Liver (tissue), 3 donors: ENCODE measurements around the gene PCDHGB2.

Experiments used
- EGR1 ChIP-seq, 2 donors: IDR thresholded peaks; 2 replicates each; pipeline ENCODE4 v1.6.1; 2016 to 2018; ENCODE audit warnings: antibody characterized with exemption in 2 of 2, low read depth in 2 of 2
- HNF4G ChIP-seq: IDR thresholded peaks from 2 replicates; pipeline ENCODE4 v1.6.1; 2016; ENCODE audit warnings: antibody characterized with exemption
- JUND ChIP-seq, 2 donors: IDR thresholded peaks; 2 replicates each; pipeline ENCODE4 v1.6.1; 2016; ENCODE audit warnings: antibody characterized with exemption in 2 of 2
- RAD21 ChIP-seq, 2 donors: IDR thresholded peaks; 2 replicates each; pipeline ENCODE4 v1.6.1; 2016; ENCODE audit warnings: antibody characterized with exemption in 2 of 2, mild to moderate bottlenecking in 2 of 2
- SP1 ChIP-seq: IDR thresholded peaks from 2 replicates; pipeline ENCODE4 v1.6.1; 2018; ENCODE audit warnings: antibody characterized with exemption, mild to moderate bottlenecking
- TAF1 ChIP-seq: conservative IDR thresholded peaks from 2 replicates; pipeline ENCODE4 v1.6.1; 2016; ENCODE audit warnings: antibody characterized with exemption, mild to moderate bottlenecking
- YY1 ChIP-seq: IDR thresholded peaks from 2 replicates; pipeline ENCODE4 v1.6.1; 2016; ENCODE audit warnings: antibody characterized with exemption, mild to moderate bottlenecking
- TF ChIP-seq, protein P1 (sequence below): IDR thresholded peaks from 2 replicates; pipeline ENCODE4 v1.6.1; 2016; ENCODE audit warnings: antibody characterized with exemption
- TF ChIP-seq, protein P2 (sequence below): fragments of 150-350 bp; IDR thresholded peaks from 2 replicates; pipeline ENCODE4 v1.5.1; 2017; ENCODE audit warnings: improper control_type of control experiment, low read depth, low read length; ENCODE audit not compliant: missing input control
- TF ChIP-seq, protein P3 (sequence below): IDR thresholded peaks from 2 replicates; pipeline ENCODE4 v1.6.1; 2016; ENCODE audit warnings: antibody characterized with exemption, mild to moderate bottlenecking
- TF ChIP-seq, protein P4 (sequence below): IDR thresholded peaks from 2 replicates; pipeline ENCODE4 v1.6.1; 2016; ENCODE audit warnings: antibody characterized with exemption
- donor health status: healthy.
- donor health status: healthy.

GRCh38 chr5:141362719-141363118 is 2.9 kb downstream of the PCDHGB2 start:
- TF ChIP-seq, protein P1, sequence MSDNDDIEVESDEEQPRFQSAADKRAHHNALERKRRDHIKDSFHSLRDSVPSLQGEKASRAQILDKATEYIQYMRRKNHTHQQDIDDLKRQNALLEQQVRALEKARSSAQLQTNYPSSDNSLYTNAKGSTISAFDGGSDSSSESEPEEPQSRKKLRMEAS = no peak
- TF ChIP-seq, protein P2, sequence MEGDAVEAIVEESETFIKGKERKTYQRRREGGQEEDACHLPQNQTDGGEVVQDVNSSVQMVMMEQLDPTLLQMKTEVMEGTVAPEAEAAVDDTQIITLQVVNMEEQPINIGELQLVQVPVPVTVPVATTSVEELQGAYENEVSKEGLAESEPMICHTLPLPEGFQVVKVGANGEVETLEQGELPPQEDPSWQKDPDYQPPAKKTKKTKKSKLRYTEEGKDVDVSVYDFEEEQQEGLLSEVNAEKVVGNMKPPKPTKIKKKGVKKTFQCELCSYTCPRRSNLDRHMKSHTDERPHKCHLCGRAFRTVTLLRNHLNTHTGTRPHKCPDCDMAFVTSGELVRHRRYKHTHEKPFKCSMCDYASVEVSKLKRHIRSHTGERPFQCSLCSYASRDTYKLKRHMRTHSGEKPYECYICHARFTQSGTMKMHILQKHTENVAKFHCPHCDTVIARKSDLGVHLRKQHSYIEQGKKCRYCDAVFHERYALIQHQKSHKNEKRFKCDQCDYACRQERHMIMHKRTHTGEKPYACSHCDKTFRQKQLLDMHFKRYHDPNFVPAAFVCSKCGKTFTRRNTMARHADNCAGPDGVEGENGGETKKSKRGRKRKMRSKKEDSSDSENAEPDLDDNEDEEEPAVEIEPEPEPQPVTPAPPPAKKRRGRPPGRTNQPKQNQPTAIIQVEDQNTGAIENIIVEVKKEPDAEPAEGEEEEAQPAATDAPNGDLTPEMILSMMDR = no peak
- TF ChIP-seq YY1 (no peak), SP1 (no peak), RAD21 (IDR thresholded peaks at IDR 0.05) (no peak), TAF1 (no peak), EGR1 (IDR thresholded peaks at IDR 0.05; ENCODE audit: low read depth in 2 of 2) (no peak), JUND (IDR thresholded peaks at IDR 0.05) (no peak), HNF4G (no peak)
- TF ChIP-seq, protein P3, sequence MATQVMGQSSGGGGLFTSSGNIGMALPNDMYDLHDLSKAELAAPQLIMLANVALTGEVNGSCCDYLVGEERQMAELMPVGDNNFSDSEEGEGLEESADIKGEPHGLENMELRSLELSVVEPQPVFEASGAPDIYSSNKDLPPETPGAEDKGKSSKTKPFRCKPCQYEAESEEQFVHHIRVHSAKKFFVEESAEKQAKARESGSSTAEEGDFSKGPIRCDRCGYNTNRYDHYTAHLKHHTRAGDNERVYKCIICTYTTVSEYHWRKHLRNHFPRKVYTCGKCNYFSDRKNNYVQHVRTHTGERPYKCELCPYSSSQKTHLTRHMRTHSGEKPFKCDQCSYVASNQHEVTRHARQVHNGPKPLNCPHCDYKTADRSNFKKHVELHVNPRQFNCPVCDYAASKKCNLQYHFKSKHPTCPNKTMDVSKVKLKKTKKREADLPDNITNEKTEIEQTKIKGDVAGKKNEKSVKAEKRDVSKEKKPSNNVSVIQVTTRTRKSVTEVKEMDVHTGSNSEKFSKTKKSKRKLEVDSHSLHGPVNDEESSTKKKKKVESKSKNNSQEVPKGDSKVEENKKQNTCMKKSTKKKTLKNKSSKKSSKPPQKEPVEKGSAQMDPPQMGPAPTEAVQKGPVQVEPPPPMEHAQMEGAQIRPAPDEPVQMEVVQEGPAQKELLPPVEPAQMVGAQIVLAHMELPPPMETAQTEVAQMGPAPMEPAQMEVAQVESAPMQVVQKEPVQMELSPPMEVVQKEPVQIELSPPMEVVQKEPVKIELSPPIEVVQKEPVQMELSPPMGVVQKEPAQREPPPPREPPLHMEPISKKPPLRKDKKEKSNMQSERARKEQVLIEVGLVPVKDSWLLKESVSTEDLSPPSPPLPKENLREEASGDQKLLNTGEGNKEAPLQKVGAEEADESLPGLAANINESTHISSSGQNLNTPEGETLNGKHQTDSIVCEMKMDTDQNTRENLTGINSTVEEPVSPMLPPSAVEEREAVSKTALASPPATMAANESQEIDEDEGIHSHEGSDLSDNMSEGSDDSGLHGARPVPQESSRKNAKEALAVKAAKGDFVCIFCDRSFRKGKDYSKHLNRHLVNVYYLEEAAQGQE = no peak
- TF ChIP-seq, protein P4, sequence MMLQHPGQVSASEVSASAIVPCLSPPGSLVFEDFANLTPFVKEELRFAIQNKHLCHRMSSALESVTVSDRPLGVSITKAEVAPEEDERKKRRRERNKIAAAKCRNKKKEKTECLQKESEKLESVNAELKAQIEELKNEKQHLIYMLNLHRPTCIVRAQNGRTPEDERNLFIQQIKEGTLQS = no peak
